Left kidney (tissue), 2 donors: ENCODE measurements around the gene FXYD7. TPM values are rescaled to one million over a fixed set of nuclear protein-coding genes. Genes with fewer than 3 reads are reported as not detected.

Source experiments
- DNase-seq: peaks from one replicate; pipeline ENCODE4 v3.0.0-alpha.2; 2013
- polyA plus RNA-seq: library from polyadenylated mRNA; unstranded; fragments of 120-200 nt; gene quantifications from one replicate; pipeline ENCODE4 v1.2.1, GENCODE V29; 2013; ENCODE audit not compliant: insufficient read length

The FXYD7 gene
- polyA plus RNA-seq, 1 donor = 0.58 TPM

DNA sequence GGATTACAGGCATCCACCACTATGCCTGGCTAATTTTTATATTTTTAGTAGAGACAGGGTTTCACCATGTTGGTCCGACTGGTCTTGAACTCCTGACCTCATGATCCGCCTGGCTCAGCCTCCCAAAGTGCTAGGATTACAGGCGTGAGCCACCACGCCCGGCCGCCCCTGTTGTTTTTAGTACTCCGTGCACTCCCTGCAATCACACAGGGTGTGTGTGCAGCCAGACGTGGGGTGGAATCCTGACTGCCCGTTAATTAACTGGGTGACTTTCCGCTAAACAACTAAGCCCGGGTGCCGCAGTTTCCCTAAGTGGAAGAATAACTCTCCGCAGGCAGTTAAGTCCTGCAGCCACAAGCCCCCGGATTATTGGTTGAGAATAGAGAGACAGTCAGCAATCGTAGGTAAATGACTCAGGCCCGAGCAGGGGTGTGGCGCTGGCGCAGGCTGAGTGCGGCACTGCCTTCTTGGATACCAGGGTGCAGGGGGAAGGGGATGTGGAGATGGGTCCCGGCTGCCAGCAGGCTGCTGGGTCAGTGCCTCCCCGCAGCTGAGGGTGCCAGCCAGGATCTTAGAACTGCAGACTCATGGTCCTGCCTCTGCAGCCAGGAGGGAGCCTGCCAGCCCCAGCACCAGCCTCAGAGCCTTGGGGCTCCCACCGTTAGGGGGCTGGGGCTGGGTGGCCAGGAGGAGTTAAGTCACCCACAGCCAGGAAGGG lies 33.5 kb upstream of the FXYD7 start:
- DNase-seq = no peak

DNA sequence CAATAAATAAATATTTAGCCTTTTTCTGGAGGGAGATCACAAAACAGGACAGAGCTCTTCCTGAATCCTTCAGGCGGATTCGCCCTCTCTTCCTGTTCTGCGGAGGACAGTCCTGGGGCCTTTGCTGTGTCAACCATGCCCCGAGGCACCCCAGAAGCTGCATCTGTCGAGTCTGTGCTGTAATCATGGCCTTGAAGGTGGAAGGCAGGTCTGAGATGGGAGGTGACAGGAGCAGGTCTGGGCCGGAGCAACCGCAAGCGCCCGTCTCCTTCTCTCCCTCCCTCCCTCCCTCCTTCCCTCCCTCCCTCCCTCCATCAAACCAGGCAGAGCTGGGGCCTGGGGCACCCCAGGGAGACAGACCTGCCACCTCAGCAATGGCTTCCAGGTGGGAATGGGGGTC lies 32.1 kb upstream of the FXYD7 start:
- DNase-seq = no peak

- no peak for DNase-seq
Observed at GRCh38 chr19:35112995-35113688, 29.9 kb upstream of the FXYD7 start.

DNA sequence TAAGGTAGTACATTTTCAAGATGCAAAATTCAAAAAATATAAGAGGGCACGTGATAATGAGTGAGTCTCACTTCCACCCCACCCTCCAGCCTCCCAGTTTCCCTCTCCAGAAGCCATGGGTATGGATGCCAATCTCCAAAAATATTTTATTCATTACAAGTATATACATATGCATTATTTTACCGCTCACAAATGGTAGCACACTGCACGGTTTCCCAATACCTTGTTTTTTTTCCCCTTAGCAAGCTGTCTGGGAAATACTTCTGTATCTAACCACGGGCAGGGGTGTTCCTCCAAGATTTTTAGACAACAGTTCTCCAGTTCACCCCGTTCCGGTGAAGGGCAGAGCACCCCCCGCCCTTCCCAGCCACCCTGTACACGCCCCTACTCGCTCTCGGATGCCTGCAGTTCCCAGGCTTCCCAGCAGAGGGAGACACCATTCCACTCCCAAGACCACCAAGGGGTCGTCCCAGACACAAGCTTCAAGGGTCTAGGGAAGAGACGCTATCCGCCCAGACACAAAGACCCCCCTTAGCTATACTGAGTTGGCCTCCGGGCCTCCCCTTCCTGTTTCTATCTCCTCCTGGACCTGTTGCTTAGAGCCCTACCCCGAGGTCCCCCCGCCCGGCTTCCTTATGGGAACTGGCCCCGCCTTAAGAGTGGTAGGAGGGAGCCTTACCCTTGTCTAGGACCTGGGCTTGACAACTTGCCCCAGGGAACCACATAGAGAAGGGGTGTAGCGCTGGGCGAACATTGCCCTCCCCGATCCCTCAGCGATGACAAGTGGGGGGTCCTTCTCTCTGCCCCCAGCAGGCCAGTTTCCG lies 28.5 kb upstream of the FXYD7 start:
- peak; percentile 82 for DNase-seq

DNA sequence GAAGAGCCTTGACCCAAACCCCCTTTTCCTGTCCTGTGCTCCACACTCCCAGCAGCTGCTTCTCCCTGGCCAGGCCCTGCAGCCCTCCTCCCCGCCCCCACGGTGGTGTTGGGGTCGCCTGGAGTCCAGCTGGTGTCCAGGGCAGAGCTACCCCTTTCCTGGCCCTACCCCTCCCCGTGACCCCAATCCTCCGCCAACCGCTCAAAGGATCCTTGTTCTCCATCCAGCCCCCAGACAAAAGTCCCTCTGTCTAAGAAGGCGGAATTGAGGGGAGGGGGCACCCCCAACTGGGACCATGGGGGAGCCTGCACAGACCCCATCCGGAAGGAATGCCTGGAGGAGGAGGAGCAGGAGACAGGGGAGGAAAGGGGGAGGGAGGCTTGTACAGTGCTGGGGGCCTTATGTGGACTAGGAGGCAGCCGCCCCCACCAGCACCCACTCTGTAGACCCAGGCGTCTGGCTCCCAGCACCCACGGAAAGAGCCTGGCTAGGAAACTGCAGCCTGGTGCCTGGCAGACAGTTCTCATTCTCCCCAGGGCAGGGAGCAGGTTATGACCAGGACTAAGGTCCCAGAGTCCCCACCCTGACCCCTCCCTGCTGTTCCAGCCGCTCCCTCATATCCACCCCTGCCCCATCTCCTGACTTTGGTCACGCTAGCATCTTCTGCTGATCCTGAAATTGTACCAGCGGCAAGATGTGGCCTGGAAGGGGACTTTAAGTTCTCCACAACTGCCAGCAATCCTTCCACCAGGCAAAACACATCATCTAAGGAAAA lies 27.7 kb upstream of the FXYD7 start, which contains the start of gene FXYD3:
TSS of gene FXYD3 (plus strand) at position 647 of the 775 bp plus-strand sequence. CDS start 3,554 bp downstream, outside the sequence.
- DNase-seq = no peak

- DNase-seq = no peak
Observed at GRCh38 chr19:35116072-35116801, 26.8 kb upstream of the FXYD7 start.

DNA sequence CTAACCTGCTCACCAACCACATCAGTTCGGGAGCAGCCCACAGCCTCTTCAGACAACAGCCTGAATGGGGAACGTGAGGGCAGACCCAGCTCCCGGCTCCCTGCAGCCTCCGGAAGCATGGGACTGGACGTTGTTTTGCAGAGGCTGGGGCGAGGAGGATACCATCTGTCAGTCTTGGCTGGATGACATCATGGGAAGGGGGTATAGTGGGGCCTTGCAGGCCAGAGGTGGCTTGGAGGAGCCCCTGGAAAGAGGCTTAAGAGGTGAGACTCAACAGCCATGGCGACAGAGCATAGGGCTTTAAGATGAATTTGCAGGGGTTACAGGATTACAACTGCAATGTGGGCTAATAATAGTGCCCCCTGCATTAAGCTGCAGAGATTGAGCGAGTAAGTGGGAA lies 25.9 kb upstream of the FXYD7 start:
- no peak for DNase-seq

- no peak for DNase-seq
Observed at GRCh38 chr19:35117799-35118198, 25.3 kb upstream of the FXYD7 start.

DNA sequence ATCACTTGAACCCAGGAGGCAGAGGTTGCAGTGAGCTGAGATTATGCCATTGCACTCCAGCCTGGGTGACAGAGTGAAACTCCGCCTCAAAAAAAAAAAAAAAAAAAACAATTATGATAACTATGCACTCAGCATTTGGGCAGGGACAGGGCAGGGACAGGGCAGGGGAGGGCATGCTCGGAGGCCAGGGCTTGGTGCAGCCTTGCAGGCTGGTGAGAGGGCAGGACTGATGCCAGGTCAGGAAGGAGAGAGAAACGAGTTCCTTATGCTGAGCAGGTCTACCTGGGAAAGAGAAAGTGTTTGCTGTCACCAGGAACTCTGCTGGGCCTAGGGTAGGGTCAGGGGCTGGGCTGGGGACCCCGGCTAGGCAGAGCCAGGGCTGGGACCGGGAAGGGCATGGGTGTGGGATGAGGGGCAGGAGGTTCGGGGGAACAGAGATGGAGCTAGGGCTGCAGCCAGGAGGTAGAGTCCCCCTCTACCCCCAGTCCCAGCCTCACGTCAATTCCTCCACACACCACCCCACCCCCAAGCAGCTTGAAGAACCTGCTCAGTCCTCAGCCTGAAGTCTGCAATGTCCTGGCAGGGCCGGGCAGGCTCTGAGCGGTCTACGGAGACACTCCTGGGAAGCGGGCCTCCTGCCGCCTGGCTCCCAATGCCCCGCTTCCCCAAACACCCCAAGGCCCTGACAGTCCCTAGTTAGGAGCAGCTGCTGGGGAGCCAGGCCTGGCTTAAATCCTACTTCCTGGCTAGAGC lies 24.6 kb upstream of the FXYD7 start:
- no peak for DNase-seq

- DNase-seq = no peak
Observed at GRCh38 chr19:35119091-35119490, 24.0 kb upstream of the FXYD7 start.

- DNase-seq = no peak
Observed at GRCh38 chr19:35119578-35120155, 23.4 kb upstream of the FXYD7 start.

DNA sequence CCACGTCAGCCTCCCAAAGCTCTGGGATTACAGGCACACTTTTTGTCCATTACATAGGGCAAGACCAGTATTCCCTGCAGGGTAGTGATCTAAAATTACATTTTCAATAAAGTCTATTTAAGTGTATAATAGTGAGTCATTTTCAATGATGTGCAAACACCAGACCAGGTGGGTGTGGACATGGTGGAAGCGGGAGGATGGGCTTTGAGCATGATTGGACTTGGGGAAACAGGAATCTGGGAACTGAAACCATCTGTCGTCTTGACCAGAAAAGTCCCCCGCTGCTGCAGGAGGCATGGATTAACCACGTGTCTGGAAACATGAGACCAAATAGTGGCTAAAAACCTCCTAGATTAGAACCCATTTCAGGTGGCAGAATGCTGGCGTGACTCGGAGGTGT lies 22.6 kb upstream of the FXYD7 start:
- DNase-seq = no peak

- DNase-seq = no peak
Observed at GRCh38 chr19:35120898-35121297, 22.2 kb upstream of the FXYD7 start.

GRCh38 chr19:35122687-35123551 lies 20.1 kb upstream of the FXYD7 start:
- no peak for DNase-seq

DNA sequence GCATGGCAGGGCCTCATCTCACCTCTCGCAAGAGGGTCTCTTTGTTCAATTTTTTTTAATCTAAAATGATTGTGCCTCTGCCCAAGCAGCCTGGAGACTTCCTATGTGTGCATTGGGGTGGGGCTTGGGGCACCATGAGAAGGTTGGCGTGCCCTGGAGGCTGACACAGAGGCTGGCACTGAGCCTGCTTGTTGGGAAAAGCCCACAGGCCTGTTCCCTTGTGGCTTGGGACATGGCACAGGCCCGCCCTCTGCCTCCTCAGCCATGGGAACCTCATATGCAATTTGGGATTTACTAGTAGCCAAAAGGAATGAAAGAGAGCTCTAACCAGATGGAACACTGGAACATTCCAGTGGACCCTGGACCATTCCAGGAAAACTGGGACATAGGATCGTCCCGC lies 19.5 kb upstream of the FXYD7 start:
- DNase-seq = no peak

GRCh38 chr19:35124098-35125060 lies 18.7 kb upstream of the FXYD7 start:
- DNase-seq = peak; percentile 91

DNA sequence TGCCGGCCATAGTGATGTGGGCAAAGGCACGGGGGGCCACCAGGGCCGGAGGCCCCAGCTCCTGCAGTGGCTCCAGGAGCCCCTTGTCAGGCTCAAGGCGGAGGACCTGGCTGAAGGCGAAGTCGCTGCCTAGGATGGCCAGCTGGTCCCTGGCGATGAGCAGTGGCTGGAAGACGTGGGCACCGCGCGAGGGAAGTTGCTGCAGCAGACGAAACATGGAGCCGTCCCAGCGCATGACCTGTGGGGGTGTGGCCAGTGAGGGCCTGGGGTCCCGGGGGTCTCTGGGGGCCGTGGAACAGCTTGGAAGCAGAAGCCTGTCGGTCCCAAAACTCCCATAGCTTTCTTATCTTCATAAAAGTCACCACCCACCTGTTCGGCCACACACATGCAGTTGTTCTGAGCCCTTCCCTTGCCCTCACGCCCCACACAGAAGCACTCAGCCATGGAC lies 17.8 kb upstream of the FXYD7 start:
- DNase-seq = no peak
